ENCODE results near the gene IRF4.
A peak's percentile ranks its signal among the peaks of the same experiment; 100 is the strongest.

The IRF4 gene

DNA sequence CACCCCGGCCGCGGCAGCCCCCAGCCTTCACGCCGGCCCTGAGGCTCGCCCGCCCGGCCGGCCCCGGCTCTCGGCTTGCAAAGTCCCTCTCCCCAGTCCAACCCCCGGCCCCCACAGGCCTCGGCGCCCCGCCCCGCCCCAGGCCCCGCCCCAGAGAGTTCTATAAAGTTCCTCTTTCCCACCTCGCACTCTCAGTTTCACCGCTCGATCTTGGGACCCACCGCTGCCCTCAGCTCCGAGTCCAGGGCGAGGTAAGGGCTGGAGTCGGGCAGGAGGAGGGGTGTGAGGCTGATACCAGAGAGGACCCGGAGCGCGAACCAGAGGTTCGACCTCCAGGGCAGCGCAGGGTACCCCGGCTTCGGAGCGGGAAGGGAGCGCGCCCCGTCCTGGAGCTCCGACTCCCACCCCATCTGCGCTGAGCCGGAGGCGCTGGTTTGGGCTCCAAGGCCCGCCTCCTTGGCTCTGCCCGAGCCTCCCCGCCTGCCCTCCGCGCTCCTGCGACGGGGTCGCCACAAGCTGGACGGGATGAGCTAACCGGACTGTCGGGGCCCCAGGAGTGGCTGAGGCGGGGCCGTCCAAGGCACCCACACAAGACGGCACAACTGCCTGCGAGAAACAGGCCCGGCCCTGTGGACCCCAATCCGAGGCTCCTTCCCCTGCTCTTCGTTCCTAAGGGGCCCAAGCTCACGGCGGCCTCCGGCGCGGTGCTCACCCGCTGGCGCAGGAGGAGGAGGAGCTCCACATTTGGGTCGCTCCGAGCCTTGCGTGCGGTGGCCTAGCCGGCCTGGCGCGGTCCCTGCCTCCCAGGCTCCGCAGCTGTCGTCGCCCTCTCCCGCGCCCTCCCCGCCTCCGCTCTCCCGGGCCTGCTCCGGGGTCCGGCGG is at the start of gene IRF4:
Gene IRF4, plus strand, starts transcription at position 194 of the 882 bp plus-strand sequence. CDS start 1,401 bp downstream, outside the sequence.
- no peak for DNase-seq (ENCODE audit: low read depth)

DNA sequence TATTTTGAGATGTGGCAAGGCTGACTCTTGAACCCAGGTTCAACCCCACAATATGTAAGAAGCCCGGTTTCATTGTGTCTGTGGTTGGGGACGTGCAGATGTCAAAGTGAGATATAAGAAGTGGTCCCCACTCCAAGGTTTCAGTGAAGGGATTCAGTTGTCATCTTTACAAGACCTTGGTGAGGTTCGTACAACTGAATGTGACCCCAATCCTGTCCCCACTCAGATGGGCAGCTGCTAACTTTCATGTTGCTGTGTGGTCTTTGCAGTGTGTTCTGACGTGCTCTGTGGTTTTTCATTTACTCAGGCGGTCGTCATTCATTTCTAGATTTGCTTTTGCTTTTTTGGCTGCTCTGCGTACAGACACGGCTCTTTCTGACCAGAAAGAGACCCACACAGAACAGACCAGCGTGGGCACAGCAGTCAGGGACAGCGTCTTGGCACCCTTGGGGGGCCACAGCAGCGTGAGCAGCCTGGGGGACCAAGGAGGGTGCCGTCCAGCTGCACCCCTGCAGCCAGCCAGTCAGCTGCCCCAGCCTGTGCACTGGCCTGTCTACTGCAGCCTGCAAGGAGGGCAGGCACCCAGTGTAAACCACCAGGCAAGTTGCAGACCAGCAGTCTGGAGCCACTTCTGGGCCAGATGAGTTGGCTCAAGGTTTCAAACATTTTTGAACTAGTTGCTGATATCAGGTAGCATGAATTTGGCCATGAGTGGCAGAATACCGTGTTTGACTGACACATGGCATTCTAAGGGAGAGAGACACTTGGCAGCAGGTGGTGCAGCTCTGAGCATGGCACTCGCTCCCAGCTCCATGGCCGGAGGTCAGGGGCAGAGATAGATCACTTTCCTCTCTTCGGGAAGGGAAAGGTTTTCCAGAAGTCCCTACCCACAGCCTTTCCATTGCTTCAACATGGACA is 49.4 kb upstream of the IRF4 start:
- no peak for DNase-seq (ENCODE audit: low read depth)

GRCh38 chr6:342832-343179 is 48.7 kb upstream of the IRF4 start:
- no peak for DNase-seq (ENCODE audit: low read depth)

GRCh38 chr6:343226-343935 is 48.2 kb upstream of the IRF4 start:
- DNase-seq (ENCODE audit: low read depth), result no peak

DNA sequence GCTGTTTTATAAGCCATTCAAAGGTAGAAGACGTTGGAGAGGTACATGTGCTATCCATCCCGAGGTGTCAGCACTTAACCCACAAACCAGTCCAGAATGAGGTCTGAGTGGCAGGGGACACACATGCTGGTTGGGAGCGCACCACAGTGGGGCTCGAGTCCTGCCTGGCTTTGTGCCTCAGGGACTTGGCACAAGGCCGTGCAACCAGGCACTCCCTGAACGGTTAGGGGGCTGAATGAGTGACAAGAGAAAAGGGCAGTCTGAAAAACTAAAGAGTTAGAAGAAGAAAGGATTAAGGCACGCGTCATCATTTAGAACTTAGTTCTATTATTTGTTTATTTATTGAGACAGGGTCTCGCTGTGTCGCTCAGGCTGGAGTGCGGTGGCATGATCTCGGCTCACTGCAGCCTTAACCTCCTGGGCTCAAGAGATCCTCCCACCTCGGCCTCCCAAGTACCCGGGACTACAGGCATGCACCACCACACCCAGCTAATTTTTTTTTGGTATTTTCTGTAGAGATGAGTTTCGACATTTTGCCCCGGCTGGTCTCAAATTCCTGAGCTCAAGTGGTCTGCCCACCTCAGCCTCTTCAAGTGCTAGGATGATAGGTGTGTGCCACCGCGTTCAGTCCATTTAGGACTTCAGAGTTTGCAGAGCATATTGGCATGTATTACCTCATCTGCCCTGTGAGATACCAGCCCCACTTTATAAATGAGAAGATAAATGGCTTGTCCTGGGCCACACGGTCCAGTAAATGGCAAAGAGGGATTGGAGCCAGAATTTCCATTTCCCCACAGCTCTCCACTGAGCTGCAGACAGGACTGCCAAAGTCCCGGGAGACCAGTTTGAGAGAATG is 47.4 kb upstream of the IRF4 start:
- peak; percentile 9 for DNase-seq (ENCODE audit: low read depth)

DNA sequence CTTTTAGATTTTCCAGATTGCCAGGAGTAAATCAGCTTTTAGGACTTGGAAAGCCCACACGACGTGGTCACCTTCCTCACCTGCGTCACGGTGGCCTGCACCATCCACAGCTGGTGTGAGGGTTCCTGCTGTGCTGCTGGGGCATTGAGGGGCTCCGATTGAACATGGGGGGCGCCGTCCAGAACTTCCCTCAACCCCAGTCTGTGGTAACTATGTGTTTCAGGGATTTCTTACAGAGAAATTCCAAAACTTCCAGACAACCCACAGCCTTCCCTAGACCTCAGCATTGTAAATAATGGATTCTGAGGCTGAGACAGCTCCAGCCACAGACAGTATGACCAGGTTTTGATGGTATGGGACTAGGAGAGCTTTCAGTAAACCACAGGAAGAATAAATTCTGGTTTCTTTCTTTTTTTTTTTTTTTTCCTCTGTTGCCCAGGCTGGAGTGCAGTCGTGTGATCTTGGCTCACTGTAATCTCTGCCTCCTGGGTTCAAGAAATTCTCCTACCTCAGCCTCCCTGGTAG is 46.7 kb upstream of the IRF4 start:
- peak; percentile 56 for DNase-seq (ENCODE audit: low read depth)

- no peak for DNase-seq (ENCODE audit: low read depth)
Measured at GRCh38 chr6:345747-346385, 45.7 kb upstream of the IRF4 start.

DNA sequence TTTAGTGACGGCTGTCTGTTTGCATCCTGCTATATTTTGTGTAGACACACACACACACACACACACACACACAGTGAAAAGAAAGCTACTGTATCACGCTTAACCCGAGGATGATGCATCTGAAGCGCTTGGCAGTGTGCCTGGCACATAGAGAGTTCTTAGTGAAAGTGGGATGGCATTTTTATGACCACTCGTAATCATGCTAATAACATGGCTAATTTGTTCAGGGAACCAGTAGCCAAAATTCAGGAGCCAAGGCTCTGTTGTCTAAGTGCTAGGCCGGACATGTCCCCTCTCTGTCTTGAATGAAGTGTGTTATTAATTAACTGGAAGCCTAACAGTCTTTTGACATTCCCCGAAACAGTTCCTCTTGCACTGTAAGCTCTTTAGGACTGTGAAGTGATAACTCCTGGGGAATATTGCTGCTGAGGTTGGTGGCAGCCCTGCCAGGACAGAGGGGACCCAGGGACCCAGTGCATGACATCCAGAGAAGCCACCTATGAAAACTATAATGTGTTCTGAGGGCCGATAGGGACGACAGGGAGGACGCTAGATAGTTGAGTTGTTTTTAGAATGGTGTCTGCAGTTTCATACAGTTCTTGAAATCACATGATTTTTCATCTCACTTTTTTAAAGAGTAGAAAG is 45.0 kb upstream of the IRF4 start:
- DNase-seq (ENCODE audit: low read depth), result peak; percentile 29

DNA sequence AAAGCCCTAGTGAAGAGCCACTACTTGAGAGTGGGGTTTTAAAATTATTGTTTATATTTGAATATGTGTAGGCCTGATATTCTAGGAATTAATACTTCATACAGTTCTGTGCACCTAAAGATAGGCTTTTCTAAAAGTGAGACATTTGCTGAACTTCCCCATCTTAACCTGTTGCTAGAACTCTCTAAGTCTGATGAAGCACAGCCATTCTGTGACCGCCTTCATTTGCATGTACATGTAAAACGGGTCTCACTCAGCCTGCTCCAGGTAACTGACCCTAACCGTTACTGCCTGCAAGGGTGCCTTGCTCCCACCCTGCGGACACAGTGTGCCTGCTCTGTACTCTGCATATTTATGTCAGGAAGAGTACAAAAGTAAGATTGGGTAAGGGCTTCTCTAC is 44.3 kb upstream of the IRF4 start:
- no peak for DNase-seq (ENCODE audit: low read depth)

- DNase-seq (ENCODE audit: low read depth), result no peak
Measured at GRCh38 chr6:347951-348859, 43.3 kb upstream of the IRF4 start.

- no peak for DNase-seq (ENCODE audit: low read depth)
Measured at GRCh38 chr6:348860-349396, 42.6 kb upstream of the IRF4 start.

DNA sequence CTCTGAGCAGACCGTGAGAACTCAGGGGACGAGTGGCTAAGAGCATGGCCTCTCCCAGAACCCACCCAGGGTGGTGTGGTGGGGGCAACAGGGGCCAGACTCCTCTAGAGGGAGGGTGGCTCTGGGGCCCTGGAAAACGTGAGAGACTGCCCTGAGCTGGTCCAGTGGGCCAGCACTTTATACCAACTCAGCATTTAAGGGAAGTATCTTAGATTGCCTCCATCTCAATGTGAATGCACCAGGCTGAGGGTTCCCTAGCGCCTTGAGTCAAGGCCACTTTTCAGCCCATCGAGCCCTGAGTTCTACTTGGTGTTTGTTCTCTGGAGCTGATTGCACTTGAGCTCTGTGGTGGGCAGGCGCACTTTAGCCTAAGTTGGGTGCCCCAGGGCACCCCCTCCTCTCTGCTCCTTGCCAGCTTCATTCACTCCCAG is 42.0 kb upstream of the IRF4 start:
- DNase-seq (ENCODE audit: low read depth), result no peak

DNA sequence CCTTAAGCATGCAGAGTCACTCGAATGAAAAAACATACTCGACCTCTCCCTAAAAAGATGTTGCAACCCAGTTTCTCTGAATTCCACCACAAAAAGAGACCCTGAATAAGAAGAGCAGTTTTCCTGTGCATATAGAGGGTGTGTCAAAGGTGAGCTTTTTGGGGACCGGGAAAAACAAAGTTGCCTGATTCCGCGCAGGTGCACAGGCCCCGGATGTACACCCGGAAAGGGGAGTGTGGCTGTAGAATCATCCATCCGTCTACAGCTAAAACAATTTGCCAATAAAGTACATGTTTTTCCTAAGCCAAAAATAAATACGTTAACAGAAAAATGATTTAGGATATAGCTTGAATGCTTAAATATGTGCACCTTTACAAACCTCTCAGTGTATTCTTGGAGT is 41.2 kb upstream of the IRF4 start:
- DNase-seq (ENCODE audit: low read depth), result no peak

DNA sequence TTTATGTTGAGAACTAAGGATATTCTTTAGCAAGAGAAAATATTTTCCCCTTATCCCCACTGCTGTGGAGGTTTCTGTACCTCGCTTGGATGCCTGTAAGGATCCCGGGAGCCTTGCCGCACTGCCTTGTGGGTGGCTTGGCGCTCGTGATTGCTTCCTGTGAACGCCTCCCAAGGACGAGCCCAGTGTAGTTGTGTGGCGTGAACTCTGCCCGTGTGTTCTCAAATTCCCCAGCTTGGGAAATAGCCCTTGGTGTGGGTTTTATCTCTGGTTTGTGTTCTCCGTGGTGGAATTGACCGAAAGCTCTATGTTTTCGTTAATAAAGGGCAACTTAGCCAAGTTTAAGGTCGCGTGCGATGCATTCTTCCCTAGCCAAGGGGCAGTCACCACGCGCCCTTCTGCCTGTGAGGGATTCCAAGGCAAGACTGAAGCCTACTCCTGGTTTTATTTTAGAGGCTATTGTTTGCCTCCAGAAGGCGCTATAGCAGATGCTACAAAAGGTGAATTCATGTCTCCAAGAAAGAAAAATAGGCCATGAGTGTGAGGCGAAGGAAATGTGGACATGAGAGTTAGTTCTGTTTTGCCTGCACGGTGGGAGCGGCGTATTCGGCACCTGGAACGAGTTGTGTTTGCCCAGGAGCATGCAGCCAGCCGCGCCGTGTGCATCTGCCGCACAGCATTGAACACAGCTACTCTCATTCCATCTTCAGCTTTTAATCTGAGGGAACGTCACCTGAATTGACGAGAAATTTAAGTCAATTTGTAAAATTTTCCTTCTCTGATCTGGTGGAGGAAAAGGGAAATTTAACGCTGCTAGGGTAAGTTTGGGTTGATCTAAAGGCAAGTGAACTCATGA is 40.3 kb upstream of the IRF4 start:
- DNase-seq (ENCODE audit: low read depth), result no peak

DNA sequence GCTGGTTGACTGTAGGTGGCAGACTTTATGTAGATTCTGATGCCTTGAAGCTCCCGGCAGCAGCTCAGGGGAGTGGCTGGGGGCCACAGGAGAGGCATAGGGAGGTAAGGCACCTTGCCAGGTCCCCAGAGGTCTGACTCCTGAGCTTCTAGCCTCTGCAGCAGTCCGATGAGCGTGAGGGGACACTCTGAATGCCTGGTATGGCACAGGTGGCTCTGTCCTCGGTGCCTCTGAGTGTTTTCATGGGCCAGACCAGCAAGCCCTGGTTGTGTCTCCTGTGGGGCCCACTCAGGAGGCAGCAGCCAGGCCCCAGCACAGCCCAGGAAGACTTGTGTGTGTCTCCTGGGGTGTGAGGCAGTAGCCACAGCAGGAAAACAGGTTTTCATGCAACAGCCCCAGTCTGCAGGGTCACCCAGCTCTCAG is 39.7 kb upstream of the IRF4 start:
- no peak for DNase-seq (ENCODE audit: low read depth)

DNA sequence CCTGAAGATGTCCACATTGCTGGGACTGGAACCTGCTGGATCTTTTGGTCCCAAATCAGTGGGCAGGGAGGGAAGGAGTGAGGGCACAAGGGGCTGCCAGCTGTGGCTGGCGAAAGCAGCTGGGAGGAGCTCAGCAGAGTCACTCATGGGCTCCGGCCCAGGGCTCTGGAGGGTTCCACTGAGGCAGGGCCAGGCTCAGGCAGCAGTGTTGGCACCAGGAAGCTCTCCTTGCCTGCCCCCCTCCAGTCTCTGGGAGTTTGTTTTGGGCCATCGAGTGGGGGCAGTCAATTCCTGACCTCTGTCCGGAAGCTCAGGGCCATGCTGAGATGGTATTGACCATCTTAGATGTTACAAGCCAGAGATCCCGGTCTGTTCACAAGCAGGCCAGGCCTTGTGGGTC is 39.1 kb upstream of the IRF4 start:
- DNase-seq (ENCODE audit: low read depth), result no peak

- DNase-seq (ENCODE audit: low read depth), result peak; percentile 3
Measured at GRCh38 chr6:352896-353470, 38.6 kb upstream of the IRF4 start.
